ENCODE measurements around the gene MRPS18A.
"Not testable (repeated sequence)": the region's sequence is repeated elsewhere in the genome, so short reads cannot be mapped to it uniquely, and the experiment has no call there.

- not testable (repeated sequence) for TF ChIP-seq CTCF, POLR2A (IDR thresholded peaks at IDR 0.05)
Measured at GRCh38 chr6:43662948-43663347, 24.6 kb downstream of the MRPS18A start.

All from testis (tissue), 2 donors.